Astrocyte (in vitro differentiated cells and primary cell): ENCODE results near the gene SLC25A20. TPM values are rescaled to one million over a fixed set of nuclear protein-coding genes. Genes with fewer than 3 reads are reported as not detected.

ENCODE experiments used
- DNase-seq: peaks from one replicate; pipeline ENCODE4 v3.0.0-alpha.2; 2010; ENCODE audit warnings: low read depth
- FAIRE-seq: peaks from 2 replicates; lab custom pipeline; 2011; peaks lifted over from hg19 to GRCh38; lab: Jason Lieb, UNC
- H2AFZ ChIP-seq: 2 replicates; pipeline ENCODE4 v1.6.0; 2012; ENCODE audit warnings: low read depth, low read length, inconsistent platforms
- H3K27ac ChIP-seq: 2 replicates; pipeline ENCODE4 v1.5.1; 2011; ENCODE audit warnings: low read depth, low read length, inconsistent platforms
- H3K27me3 ChIP-seq: 2 replicates; pipeline ENCODE4 v1.6.0; 2011; ENCODE audit warnings: low read length, inconsistent platforms; ENCODE audit not compliant: insufficient read depth
- H3K36me3 ChIP-seq: 2 replicates; pipeline ENCODE4 v1.5.1; 2011; ENCODE audit warnings: low read length, inconsistent platforms; ENCODE audit not compliant: insufficient read depth
- H3K4me1 ChIP-seq: 2 replicates; pipeline ENCODE4 v1.5.1; 2011; ENCODE audit warnings: low read length, inconsistent platforms; ENCODE audit not compliant: insufficient read depth
- H3K4me2 ChIP-seq: 2 replicates; pipeline ENCODE4 v1.6.0; 2012; ENCODE audit warnings: low read length, inconsistent platforms
- H3K4me3 ChIP-seq: 2 replicates; pipeline ENCODE4 v1.5.1; 2011; ENCODE audit warnings: low read depth, mild to moderate bottlenecking, low read length, inconsistent platforms; ENCODE audit not compliant: insufficient read depth
- H3K79me2 ChIP-seq: 2 replicates; pipeline ENCODE4 v1.6.0; 2012; ENCODE audit warnings: mild to moderate bottlenecking, low read length, inconsistent platforms; ENCODE audit not compliant: insufficient read depth
- H3K9ac ChIP-seq: 2 replicates; pipeline ENCODE4 v1.6.0; 2012; ENCODE audit warnings: mild to moderate bottlenecking, low read length, inconsistent platforms
- H3K9me3 ChIP-seq: 2 replicates; pipeline ENCODE4 v1.5.1; 2012; ENCODE audit warnings: low read depth, mild to moderate bottlenecking, low read length, inconsistent platforms; ENCODE audit not compliant: insufficient read depth
- H4K20me1 ChIP-seq: 2 replicates; pipeline ENCODE4 v1.6.0; 2012; ENCODE audit warnings: low read length, inconsistent platforms; ENCODE audit not compliant: insufficient read depth
- H3K27ac Mint-ChIP-seq: one replicate; pipeline ENCODE4 v1.8.0; 2021; ENCODE audit warnings: mild to moderate bottlenecking, mixed read lengths; ENCODE audit not compliant: unreplicated experiment
- H3K27me3 Mint-ChIP-seq: one replicate; pipeline ENCODE4 v1.8.0; 2021; ENCODE audit warnings: low read depth, mixed read lengths; ENCODE audit not compliant: unreplicated experiment
- H3K36me3 Mint-ChIP-seq: one replicate; pipeline ENCODE4 v1.8.0; 2021; ENCODE audit warnings: low read depth, mixed read lengths; ENCODE audit not compliant: unreplicated experiment
- H3K4me1 Mint-ChIP-seq: one replicate; pipeline ENCODE4 v1.8.0; 2021; ENCODE audit warnings: low read depth, mixed read lengths; ENCODE audit not compliant: unreplicated experiment
- H3K4me3 Mint-ChIP-seq: one replicate; pipeline ENCODE4 v1.8.0; 2021; ENCODE audit warnings: mild to moderate bottlenecking, moderate library complexity, mixed read lengths; ENCODE audit not compliant: unreplicated experiment
- H3K9me3 Mint-ChIP-seq: one replicate; pipeline ENCODE4 v1.8.0; 2021; ENCODE audit warnings: mild to moderate bottlenecking, mixed read lengths; ENCODE audit not compliant: unreplicated experiment
- EZH2 ChIP-seq: IDR thresholded peaks from 2 replicates; pipeline ENCODE4 v1.6.1; 2012; ENCODE audit warnings: mild to moderate bottlenecking, low read length, inconsistent platforms; ENCODE audit not compliant: insufficient read depth
- total RNA-seq: library from RNA; stranded (reverse); gene quantifications from 2 replicates; pipeline ENCODE4 v1.2.1, GENCODE V29; 2021
- TF ChIP-seq, protein P1 (sequence below): IDR thresholded peaks from 2 replicates; pipeline ENCODE4 v1.5.1; 2011; ENCODE audit warnings: low read depth, mild to moderate bottlenecking, inconsistent platforms, low read length, moderate library complexity; ENCODE audit not compliant: insufficient read depth

The SLC25A20 gene
- total RNA-seq, 1 donor from 2014 or later, result 25.0 TPM

- Histone ChIP-seq H3K4me3 (no peak overlapping the region), H3K27me3 (no peaks in the 10 kb centered on the region), H3K4me2 (peak overlapping the region; percentile 8), H2AFZ (no peak overlapping the region), H3K9me3 (no peaks in the 10 kb centered on the region), H3K4me1 (peaks cover 15% of the 10 kb centered on the region), H3K9ac (no peak overlapping the region), H3K79me2 (peaks cover 95% of the 10 kb centered on the region), H3K36me3 (peaks cover 13% of the 10 kb centered on the region), H4K20me1 (peaks cover 71% of the 10 kb centered on the region), H3K27ac (no peak overlapping the region)
- no peak overlapping the region for H3K4me3 Mint-ChIP-seq
- no peaks in the 10 kb centered on the region for H3K27me3 Mint-ChIP-seq
- no peak for DNase-seq
- peak overlapping the region; percentile 66 for H3K27ac Mint-ChIP-seq
- no peaks in the 10 kb centered on the region for H3K9me3 Mint-ChIP-seq
- TF ChIP-seq EZH2, result no peak
- TF ChIP-seq, protein P1, sequence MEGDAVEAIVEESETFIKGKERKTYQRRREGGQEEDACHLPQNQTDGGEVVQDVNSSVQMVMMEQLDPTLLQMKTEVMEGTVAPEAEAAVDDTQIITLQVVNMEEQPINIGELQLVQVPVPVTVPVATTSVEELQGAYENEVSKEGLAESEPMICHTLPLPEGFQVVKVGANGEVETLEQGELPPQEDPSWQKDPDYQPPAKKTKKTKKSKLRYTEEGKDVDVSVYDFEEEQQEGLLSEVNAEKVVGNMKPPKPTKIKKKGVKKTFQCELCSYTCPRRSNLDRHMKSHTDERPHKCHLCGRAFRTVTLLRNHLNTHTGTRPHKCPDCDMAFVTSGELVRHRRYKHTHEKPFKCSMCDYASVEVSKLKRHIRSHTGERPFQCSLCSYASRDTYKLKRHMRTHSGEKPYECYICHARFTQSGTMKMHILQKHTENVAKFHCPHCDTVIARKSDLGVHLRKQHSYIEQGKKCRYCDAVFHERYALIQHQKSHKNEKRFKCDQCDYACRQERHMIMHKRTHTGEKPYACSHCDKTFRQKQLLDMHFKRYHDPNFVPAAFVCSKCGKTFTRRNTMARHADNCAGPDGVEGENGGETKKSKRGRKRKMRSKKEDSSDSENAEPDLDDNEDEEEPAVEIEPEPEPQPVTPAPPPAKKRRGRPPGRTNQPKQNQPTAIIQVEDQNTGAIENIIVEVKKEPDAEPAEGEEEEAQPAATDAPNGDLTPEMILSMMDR, result no peak
- peaks cover 34% of the 10 kb centered on the region for H3K4me1 Mint-ChIP-seq
- peaks cover 7% of the 10 kb centered on the region for H3K36me3 Mint-ChIP-seq
- no peak for FAIRE-seq
Measured at GRCh38 chr3:48926425-48927392, 28.0 kb upstream of the SLC25A20 start.

GRCh38 chr3:48919215-48920138, 20.8 kb upstream of the SLC25A20 start:
- H3K4me1 ChIP-seq, result peaks cover 8% of the 10 kb centered on the region
- H3K4me1 Mint-ChIP-seq, result peaks cover 6% of the 10 kb centered on the region
- FAIRE-seq (no peak), DNase-seq (peak; percentile 42)
- H4K20me1 ChIP-seq, result peaks cover 30% of the 10 kb centered on the region
- peak overlapping the region; percentile 88 for H3K4me2 ChIP-seq
- H3K79me2 ChIP-seq, result peaks cover 66% of the 10 kb centered on the region
- TF ChIP-seq, protein P1, result no peak
- no peak for TF ChIP-seq EZH2
- peak overlapping the region; percentile 97 for H3K9ac ChIP-seq
- no peaks in the 10 kb centered on the region for H3K9me3 ChIP-seq
- H3K36me3 Mint-ChIP-seq, result no peaks in the 10 kb centered on the region
- peak overlapping the region; percentile 94 for H3K4me3 Mint-ChIP-seq
- peak overlapping the region; percentile 81 for H3K27ac Mint-ChIP-seq
- H3K27me3 ChIP-seq, result no peaks in the 10 kb centered on the region
- no peaks in the 10 kb centered on the region for H3K9me3 Mint-ChIP-seq
- H3K27ac ChIP-seq, result peak overlapping the region; percentile 94
- no peaks in the 10 kb centered on the region for H3K27me3 Mint-ChIP-seq
- peaks cover 6% of the 10 kb centered on the region for H3K36me3 ChIP-seq
- H2AFZ ChIP-seq, result peak overlapping the region; percentile 97
- peak overlapping the region; percentile 93 for H3K4me3 ChIP-seq
